Heart left ventricle (tissue), 13 donors: Measurements from ENCODE around the gene BBS1.

Experiments
- CTCF ChIP-seq, 12 donors: fragments of 200-600 bp; sonication (generic) in 4 of 12; IDR thresholded peaks; one replicate each; pipeline versions ENCODE4 v1.5.0 to v1.8.0; 2018 to 2022; ENCODE audit warnings: antibody characterized with exemption in 12 of 12, mild to moderate bottlenecking in 5 of 12
- POLR2A ChIP-seq, 2 donors: fragments of 450-650 bp; IDR thresholded peaks; one replicate each; pipeline ENCODE4 v1.6.1; 2017; ENCODE audit warnings: antibody characterized with exemption in 2 of 2, mild to moderate bottlenecking in 2 of 2, moderate library complexity in 2 of 2
- donor health status: ischemic (EF 13 %, LVEDD 7.1; RV severe dilation, severe dysfunction).
- donor health status: DM: no; HTN: yes; CAD: no.
- donor health status: DM: no; HTN: no; CAD: no.
- donor health status: ischemic (EF 25% LVEDD 6.9; RV normal size, moderate dysfunction).
- donor health status: ischemic (EF 25% LVEDD 5.7; RV mildly dilated, moderate dysfunction).
- donor health status: ischemic (EF 35%, LVEDD 5.7; RV mildly dilated, moderate dysfunction).
- donor health status: nonischemic (EF 11% LVEDD 7.7; RV severe dilation, severe dysfunction).
- donor health status: DM: yes; HTN: yes; CAD: no.
- donor health status: PGD.
- donor health status: ischemic (EF 29% LVEDD 5.4; RV normal size, mild dysfunction).
- donor health status: nonischemic (EF 23%, LVEDD 6.1; RV moderate dilation, normal function).

GRCh38 chr11:66564538-66564937 lies 54.1 kb downstream of the BBS1 start:
- TF ChIP-seq CTCF (IDR thresholded peaks at IDR 0.05) (no peak), POLR2A (IDR thresholded peaks at IDR 0.05) (no peak)
